DMS 273 treated with DMSO at 0.1 percent for 48 hours (cell line): Measurements from ENCODE around the gene NTMT1.
A peak's percentile ranks its signal among the peaks of the same experiment; 100 is the strongest.
"Not testable (repeated sequence)": the region's sequence is repeated elsewhere in the genome, so short reads cannot be mapped to it uniquely, and the experiment has no call there.

Experiments used
- DNase-seq: peaks from one replicate; lab custom pipeline; 2025; lab: John Stamatoyannopoulos, UW

NTMT1 gene

DNA sequence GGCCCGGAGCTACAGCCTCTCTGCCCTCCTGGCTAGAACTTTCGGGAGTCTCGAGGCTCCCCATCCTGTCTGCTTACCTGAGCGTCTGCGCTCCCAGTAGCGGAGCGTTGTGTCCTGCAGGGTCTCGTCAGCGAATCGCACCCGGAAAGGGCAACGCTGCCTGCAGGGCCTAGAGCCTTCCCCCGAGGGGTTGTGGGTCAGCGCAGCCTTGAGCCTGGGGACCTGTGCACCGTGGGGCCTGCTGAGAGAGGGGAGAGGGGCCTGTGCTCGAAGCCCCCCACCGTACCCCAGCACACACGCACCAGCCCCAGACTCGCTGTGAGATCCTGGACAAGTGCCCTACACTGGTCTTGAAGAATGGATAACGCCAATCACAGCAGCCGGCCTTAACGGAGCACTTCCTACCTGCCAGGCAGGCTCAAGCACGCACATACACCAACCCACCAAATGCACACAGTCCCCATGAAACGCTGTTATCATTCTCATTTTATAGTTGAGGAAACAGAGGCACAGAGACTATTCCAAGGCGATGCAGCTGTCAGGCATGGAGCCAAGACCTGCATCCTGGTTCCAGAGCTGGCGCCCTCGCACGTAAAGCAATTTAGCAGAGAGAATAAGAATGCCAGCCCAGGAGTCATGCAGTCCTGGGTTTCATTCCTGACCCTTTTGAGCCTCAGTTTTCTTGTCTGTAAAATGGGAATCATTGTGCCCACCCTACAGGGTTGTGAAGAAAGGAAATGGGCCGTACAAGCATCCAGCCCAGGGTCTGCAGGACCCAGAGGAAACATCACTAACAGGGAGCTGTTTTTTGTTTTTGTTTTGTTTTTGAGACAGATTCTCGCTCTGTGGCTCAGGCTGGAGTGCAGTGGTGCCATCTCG lies 10.3 kb upstream of the NTMT1 start:
- no peak for DNase-seq

DNA sequence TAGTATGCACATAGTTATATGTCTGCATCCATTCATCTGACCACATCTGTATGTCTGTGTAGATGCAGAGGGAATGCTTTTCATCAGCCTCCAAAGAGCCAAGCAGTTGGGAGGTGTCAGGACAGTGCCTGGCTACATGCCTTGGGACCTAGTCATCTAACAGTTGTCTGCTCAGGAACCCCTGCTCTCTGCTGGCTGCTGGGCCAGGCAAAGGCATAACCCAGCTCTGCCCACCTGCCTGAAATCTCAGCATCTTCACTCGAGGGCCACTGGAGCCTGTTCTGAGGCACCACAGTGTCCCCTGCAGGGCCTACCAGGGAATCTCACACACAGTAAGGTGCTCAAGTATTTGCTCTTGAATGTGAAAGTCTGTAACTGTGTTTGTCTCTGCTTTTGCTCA lies 8.8 kb upstream of the NTMT1 start:
- no peak for DNase-seq

DNA sequence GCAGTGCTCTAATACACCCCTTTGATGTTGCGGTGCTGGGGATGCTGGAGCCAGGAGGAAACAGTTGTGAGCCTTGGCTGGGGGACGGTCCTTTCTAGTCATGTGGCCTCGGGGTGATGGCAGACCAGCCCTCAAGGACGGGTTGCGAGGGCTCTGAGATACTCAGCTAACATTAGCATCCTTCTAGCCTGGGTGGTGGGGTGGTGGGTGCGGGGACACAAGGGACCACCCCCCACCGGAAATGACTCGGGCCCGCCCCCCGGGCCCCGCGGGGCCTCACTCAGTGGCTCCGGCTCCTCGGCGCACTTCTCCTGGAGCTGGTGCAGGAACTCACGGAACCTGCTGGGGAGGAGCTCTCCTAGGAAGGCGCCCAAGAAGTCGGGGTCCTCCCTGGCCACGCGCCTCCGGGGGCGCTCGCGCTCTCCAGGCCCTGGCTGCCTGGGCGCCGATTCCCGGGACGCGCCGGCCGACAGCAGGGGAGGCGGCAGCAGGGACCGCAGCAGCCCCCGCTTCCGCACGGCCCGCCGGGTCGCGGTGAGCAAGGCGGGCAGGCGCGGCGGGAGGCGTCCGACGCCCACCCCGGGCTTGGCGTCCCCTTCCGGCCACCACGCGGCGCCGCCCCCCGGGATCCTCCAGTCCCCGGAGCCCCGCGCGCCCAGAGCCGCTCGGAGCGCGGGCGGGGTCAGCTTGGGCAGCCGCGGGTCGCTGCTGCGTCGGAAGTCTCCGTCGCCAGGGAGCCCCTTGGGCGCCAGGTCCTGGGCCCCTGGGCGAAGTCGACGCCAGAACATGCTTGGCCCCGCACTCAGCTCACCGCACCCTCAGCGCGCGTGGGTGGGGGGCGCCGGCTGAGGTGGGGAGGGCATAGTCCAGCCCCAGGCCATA lies 5.9 kb upstream of the NTMT1 start:
- DNase-seq = no peak

DNA sequence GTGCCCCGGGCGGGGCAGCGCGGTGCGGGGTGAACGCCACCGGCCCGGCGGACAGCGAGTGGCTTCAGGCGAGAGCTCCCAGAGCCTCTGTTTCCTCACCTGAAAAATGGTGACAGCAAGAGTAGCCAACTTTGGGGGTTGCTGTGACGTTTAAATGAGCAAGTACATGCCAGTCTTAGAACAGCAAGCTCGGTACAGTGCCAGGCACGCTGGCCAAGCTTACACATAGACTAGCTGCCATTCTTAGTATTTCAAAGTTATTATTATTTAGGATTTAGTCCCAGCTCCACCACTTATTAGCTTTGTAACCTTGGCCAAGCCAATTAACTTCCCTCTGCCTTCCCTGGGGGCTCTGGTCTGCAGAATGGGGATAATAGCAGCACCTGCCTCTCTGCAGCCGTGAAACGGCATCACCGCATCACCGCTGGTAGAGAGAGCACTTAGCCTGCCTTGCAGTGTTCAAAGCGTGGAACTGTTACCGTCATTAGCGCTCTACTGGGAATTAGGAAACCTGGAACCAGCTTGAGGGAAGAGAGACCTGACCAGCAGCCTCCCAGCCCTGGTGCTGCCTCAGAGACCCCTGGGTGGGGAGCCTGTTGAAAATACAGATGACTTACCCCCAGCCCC lies 5.2 kb upstream of the NTMT1 start, which contains the start of gene C9orf50:
Gene C9orf50 (minus strand): TSS at position 433 of the 627 bp plus-strand sequence. CDS start 527 bp downstream, outside the sequence.
- DNase-seq = no peak

DNA sequence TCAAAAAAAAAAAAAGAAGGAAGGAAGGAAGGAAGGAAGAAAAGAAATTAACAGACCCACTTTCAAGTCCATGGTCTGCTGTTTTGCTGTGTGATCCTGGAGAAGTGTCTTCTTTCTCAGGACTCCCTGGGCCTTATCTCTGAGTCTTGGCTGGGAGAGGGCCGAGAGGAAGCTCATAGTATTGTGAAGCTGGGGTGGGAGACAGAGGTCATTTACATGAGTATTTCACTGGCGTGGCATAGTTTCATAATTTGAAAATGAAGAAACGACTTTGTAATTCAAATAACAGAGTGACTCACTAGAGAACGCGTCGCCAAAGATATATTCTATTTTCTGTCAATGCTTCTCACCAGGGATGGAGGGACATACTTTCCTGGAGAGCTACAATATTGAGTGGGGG lies 2.6 kb upstream of the NTMT1 start:
- DNase-seq = no peak

DNA sequence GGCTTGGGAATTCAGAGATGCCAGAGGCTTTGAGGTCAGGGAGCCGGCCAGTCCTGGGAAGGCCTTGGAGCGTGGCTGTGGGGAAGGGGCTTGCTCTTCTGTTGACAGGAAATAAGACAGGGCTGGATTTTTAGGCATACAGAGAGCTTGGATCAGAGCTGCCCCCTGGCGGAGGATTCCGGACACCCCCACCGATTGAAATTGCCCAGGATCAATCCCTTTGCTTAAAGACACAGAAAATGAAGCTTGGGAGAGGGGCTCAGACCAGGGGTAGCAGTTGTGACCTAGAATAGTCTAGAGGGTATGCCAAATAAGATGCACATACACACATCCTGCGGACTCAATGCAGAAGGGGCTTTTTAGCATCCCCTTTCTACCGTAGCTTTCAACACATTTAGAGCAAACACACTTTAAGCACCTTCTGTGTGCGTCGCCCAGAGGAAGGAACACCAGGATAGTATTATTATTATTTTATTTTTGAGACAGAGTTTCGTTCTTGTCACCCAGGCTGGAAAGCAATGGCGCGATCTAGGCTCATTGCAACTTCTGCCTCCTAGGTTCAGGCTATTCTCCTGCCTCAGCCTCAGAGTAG lies 1.7 kb upstream of the NTMT1 start:
- DNase-seq = no peak

DNA sequence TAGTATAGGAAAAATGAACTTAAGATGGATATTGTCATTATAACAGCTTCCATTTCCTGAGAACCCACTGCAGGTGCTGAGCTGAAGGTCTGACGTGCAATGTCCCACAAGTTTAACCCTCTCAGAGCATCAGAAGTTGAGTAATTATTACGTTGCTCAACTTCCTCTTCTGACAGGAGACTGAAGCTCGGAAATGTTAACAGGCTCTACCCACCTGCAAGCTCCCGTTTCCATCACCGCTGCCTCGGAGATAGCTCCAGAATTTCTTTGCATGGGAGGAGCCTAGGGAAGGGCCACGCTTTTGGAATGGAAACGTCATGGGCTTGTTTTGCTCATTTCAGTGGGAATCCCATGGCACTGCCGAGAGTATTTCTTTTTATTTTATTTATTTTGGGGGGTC lies 1.0 kb upstream of the NTMT1 start:
- no peak for DNase-seq

DNA sequence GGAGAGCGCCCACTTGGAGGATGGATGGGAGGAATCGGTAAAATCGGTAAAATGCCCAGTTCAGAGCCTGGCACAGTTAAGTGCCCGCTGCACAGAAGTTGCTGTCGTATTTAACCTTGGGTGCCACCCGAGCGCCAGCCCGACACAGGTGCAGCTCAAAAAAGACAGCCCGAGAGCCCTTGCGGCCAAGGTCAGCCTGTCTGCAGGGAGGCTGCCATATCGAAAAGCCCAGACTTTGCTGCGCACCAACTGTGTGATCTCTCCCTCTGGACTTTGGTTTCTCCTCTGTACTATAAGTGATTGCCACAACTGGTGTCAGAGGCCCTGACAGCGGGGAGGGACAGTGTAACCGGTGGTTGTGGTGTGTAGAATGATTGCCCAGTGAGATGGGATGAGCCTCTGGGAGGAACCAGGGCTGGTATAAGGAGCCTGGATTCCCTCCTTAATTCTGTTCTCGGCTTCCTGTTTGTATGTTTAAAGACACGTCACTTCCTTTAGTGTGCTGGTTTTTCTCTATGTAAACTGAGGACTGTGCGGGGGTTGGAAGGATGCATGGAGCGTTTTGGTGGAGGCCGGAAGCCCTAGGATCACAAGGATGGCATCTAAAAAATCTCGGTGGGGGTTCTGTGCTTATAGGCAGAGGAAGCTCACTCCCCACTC lies 792 bp downstream of the NTMT1 start:
- no peak for DNase-seq

DNA sequence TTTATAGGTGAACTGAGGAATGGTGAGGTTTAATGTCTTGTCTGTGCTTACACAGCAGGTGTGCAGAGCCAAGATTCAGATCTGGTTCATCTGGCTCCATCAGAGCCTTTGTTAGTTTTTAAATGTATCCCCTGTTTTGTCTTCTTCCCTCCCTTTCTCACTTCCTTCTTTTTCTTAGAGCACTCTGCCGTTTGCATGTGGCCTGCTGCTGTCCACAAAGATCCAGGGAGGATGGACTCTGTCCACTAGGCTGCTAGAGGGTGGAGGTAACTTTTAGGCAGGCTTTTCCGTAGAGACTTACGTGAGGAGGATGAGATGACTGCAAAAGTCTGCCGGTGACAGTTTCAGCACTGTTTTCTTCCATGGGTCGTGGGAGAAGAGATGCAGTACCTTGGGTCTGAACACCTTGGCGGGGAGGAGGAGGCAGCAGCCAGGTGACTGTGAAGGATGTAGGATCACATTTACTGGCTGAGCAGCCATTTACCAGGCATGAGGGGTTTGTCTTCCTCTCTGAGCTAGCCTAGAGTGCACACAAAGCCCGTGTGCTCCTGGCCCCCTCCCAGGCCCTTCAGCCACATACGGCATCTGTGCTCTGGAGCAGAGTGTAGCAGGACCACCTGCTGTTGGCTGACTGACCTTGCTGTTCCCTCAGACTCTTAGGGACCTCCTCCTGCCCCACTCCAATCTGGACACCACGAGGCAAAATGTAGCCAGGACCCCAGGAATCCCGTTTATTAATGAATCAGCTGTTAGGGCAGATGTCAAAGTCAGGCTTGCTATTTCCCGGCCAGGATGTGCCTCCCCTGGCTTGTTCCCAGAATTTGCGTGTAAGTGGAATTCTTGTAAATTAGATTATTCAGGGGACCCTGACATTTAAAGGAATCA lies 1.8 kb downstream of the NTMT1 start:
- peak; percentile 79 for DNase-seq

DNA sequence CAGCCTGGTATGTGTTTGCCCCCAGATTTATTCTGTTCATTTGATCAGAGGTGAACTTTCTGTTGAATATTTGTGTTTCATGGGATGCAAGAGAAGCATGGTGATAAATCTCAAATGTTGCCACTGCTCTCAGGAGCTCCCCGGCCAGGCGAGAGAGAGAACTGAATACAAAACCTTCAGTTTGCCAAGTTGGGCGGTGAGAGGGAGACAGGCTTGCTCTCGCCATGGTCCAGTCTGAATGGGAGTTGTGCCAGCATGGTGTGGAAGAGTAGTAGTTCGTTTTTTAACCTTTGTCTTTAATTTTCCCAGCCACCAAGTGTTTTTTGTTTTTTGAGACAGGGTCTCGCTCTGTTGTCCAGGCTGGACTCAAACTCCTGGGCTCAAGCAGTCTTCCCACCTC lies 2.7 kb downstream of the NTMT1 start:
- DNase-seq = no peak

DNA sequence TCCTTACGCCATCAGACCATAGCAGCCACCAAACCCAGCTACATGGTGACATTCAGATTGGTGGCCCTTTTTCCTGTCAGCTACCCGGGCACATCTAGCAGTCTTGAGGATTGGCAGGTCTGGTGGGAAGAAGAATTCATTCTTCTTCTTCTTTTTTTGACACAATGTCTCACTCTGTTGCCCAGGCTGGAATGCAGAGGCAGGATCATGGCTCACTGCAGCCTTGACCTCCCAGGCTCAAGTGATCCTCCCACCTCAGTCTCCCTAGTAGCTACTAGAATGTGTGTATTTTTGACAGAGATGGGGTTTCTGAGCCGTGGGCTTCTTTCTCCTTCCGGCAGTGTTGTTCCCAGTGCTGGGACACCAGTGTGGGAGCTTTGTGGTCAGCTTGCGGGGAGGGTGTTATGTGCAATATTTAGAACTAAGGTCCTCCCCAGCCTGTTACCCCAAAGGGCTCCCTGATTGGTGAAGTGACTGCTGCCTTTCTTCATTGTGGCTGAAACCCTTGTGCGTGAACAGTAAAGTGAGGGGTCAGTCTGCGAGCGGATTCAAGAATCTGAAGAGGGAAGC lies 3.4 kb downstream of the NTMT1 start:
- no peak for DNase-seq

DNA sequence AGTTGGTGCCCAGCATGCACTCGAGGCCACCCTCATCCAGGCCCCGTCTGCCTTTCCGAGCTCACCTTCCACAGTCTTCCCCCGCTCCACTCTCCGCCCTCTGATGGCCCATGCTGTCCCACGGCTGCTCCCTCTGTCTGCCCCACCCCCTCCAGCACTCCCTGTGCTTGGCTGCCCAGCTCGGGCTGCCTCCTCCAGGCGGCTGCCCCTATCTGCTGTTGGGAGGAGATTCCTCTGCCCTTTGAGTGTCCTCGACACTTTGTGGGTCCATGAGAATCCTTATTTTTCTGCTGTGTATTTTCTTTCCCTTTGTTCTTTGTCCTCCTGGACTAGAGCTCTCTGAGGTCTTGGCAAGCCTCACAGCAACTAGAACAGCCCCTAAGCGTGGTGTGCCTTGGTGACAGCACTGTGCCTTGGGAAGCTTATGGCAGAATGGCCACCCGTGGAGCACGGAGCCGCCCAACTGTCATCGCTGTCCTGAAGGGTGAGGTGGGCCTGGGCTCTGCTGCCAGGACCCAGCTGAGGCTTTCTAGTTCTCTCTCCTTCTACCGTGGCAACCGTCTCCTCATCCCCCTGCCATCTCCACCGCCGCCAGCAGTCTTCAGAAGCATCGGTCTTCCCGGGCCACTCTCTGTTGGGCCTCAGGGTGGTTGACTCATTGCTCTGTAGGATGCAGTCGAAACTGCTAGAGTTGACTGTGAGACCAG lies 5.2 kb downstream of the NTMT1 start:
- no peak for DNase-seq

DNA sequence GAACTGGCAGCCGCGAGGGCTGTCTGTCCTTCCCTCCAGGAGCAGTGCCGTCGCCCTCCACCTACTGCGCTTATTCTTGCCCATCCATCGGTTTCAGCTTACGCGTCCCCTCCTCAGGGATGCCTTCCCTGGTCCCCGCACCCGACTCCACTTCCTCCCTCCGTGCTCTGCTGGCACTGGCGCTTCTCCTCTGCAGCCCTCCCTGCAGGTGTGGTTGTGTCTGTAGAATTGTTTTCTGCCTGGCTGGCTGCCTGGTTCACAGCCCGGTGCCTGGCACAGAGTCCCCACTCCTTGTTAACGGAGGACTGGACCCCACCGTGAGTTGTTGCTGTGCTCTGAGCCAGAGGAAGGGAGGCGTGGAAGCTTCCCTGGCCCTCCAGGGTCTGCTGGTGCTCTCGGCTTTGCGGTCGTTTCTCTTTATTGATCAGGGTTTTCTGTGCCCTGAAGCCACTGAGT lies 5.7 kb downstream of the NTMT1 start:
- no peak for DNase-seq

DNA sequence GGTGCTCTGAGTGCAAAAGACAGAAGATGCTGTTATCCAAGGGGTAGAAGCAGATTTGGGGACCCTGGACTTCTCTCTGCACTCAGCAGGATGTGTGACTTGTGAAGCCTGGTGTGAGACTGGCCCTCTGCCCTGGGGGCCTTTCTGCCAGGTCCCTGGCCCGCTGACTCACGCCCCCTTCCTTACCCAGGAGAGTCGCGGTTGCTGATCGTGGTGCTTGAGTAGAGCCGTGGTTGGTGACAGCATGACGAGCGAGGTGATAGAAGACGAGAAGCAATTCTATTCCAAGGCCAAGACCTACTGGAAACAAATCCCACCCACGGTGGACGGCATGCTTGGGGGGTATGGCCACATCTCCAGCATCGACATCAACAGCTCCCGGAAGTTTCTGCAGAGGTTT lies 6.5 kb downstream of the NTMT1 start:
- no peak for DNase-seq

DNA sequence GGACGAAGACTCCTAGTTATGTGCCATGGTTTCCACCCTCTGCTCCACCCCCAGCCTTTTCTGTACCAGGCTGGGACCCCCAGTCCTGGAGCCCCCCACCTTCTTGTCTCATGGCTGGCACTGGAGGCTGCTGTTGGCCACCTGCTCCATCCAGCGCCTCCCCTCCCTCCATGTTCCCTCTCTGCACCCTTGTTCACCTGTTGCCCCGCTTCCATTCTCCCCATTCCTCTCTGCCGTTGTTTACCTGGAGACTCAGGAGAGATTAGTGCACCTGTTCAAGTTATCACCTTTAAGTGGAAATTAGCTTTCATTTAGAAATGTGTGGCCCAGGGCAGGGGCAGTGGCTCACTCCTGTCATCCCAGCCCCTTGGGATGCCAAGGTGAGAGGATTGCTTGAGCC lies 7.2 kb downstream of the NTMT1 start:
- DNase-seq = no peak

DNA sequence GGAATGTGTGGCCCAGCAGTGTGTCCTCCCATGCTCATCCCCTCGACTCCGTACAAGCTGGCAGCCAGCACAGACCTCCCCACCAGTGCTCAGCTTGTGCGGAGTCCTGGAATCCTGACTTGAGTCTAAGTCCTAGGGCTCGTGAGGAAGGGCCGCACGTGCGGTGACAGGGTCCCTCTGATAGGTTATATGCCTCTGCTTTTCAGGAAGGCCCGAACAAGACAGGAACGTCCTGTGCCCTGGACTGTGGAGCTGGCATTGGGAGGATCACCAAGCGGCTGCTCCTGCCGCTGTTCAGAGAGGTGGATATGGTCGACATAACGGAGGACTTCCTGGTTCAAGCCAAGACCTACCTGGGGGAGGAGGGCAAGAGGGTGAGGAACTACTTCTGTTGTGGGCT lies 7.9 kb downstream of the NTMT1 start:
- no peak for DNase-seq

DNA sequence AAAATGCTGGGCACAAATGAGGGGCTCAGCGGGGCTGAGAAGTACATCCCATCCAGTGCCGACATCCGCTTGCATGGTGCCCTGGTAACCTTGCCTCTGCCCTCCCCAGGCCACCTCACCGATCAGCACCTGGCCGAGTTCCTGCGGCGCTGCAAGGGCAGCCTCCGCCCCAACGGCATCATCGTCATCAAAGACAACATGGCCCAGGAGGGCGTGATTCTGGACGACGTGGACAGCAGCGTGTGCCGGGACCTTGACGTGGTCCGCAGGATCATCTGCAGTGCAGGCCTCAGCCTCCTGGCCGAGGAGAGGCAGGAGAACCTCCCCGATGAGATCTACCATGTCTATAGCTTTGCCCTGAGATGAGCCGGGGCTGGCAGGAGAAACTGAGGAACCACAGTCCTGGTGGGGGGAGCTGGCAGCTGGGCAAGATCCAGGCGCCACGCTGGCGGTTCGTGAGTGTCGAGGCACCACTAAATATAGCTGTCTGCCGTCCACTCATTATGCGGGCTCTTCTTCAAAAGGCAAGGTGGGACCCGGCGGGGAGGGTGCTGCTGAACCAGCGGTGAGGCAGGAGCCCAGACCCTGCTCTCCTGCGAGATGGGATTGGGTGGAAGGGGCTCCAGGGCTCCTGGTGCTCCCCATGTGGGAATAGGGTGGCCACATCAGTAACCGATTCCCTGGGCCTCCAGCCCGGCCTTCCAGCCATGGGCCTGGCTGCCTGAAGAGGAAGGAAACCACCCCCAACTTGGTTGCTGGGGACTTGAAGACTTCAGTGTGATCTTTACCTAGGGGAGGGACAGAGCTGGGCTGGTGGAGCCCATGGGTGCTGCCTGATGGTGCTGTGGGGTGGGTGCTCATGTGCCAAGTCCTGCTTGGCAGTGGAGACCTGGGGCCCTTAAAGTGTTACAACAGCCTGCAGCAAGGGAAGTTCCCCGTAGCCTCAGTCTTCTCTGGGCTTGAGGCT lies 9.4 kb downstream of the NTMT1 start:
- no peak for DNase-seq

DNA sequence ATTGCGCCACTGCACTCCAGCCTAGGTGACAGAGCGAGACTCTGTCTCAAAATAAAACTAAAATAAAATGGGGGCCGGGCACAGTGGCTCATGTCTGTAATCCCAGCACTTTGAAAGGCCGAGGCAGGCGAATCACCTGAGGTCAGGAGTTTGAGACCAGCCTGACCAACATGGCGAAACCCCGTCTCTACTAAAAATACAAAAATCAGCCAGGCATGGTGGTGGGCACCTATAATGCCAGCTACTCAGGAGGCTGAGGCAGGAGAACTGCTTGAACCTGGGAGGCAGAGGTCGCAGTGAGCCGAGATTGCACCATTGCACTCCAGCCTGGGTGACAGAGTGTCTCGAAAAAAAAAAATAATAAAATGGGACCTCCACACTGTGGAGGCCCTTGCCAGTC lies 10.4 kb downstream of the NTMT1 start:
- DNase-seq = not testable (repeated sequence)
